Left kidney (tissue), 2 donors: ENCODE data around the gene CORIN. TPM values are rescaled to one million over a fixed set of nuclear protein-coding genes. Genes with fewer than 3 reads are reported as not detected.

Experiments used
- DNase-seq: peaks from one replicate; pipeline ENCODE4 v3.0.0-alpha.2; 2013
- polyA plus RNA-seq: library from polyadenylated mRNA; unstranded; fragments of 120-200 nt; gene quantifications from one replicate; pipeline ENCODE4 v1.2.1, GENCODE V29; 2013; ENCODE audit not compliant: insufficient read length

Gene CORIN
- polyA plus RNA-seq, 1 donor, result 6.2 TPM

- no peak for DNase-seq
Observed at GRCh38 chr4:47831026-47831679, 6.7 kb downstream of the CORIN start.

- DNase-seq, result no peak
Observed at GRCh38 chr4:47830265-47831025, 7.4 kb downstream of the CORIN start.

- no peak for DNase-seq
Observed at GRCh38 chr4:47829438-47829837, 8.4 kb downstream of the CORIN start.

DNA sequence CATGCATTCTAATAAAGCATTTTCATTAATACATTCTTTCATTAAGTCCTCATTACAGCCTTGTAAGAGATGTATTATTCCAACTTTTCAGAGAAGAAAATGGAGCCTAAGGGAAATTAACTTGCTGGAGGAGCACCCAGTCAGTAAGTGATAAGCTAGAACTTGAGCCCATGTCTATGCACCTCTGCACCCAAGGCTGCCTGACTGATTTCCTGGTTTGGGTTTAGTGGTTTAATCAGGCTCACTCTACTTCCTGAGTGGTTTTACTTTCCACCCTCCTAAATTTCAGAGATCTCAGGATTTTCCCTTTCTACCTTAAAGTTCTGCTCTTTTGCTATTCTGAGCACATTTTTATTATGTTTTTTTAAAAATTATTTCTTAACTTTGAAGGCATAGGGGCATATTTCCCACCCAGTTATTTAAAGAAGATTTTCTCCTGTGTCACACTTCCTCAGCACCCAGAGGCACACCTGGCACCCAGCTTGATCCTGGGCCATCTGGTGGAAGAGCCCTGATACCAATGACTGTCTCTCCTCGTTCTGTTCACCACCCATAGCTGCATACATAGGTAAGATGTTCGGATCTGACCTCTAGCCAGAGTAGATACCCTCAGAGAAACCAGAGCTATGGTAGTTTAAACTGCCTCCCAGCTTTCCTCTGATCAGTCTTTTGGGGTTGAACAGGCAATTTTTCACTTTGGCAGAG is 10.4 kb downstream of the CORIN start:
- no peak for DNase-seq

- DNase-seq, result peak; percentile 78
Observed at GRCh38 chr4:47824840-47825239, 13.0 kb downstream of the CORIN start.

GRCh38 chr4:47819178-47819577 is 18.7 kb downstream of the CORIN start:
- no peak for DNase-seq

DNA sequence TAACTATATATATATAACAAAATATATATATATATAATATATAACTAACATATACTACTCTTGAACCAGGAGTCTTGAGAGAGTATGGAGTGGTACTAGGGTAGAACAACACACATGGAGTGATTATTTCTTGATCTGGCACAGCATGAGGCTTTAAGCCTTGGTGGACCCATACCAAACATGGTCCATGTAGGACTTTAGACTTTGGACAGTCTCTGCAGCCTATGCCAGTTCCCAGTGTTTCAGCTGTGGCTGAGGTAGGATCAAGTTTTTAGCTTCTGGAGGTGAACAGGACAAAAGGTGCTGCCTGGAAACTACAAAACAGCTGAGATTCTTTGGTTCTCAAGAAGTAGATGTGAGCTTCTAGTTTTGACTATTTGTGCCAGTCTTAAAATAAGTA is 20.6 kb downstream of the CORIN start:
- DNase-seq, result no peak

- DNase-seq, result no peak
Observed at GRCh38 chr4:47816748-47817147, 21.1 kb downstream of the CORIN start.

DNA sequence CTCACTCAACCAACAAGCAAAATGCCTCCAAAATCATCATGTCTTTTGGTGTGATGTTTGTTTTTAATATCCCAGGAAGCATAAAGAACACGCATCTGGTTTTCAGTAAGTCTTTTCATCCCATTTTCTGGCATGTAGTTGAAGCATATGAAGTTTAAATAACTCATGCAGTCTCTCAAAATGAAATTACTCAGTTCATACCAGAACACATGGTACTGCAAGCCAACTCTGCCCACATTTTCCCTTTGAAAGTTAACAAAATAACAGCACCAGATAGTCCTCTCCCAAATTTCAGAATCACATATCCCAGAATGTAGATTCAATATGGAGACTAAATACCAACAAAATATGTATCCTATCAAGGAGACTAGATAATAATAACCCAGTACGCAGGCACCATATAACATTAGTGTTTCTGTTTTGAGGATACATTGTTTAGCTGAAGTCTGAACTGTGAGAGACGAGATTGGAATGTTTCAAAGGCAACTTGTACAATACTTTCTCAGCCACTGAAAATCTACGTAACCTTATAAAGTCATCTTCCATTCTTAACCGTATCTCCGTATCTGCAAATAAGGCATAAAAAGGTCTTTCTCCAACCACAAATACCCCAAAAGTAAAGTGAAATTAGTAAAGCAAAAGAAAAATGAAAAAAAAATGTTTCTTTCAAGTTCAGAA is 23.1 kb downstream of the CORIN start:
- DNase-seq, result no peak

DNA sequence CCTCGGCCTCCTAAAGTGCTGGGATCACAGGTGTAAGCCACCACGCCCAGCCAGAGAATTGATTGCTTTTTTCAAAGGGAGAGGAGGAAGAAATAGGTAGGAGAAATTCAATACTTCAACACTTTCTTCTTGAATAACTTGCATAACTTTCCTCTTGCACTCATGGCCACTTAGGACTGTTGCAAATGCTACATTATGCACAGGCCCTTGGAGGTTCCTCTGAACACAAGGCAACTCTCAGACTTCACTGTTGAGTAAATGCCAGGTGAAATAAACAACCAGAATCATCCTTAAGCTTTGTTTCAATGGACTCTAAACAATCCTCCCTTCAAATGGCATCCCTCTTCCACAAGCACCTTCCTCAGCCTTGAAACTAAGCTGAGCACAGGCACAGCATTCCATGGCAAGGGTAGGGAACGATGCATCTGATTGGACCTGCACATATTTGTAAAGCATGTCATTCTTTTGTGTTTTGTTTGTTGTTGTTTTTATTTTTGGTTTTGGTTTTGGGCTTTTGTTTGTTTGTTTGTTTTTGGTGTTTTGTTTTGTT is 28.1 kb downstream of the CORIN start:
- DNase-seq, result no peak

- no peak for DNase-seq
Observed at GRCh38 chr4:47804598-47804997, 33.3 kb downstream of the CORIN start.

DNA sequence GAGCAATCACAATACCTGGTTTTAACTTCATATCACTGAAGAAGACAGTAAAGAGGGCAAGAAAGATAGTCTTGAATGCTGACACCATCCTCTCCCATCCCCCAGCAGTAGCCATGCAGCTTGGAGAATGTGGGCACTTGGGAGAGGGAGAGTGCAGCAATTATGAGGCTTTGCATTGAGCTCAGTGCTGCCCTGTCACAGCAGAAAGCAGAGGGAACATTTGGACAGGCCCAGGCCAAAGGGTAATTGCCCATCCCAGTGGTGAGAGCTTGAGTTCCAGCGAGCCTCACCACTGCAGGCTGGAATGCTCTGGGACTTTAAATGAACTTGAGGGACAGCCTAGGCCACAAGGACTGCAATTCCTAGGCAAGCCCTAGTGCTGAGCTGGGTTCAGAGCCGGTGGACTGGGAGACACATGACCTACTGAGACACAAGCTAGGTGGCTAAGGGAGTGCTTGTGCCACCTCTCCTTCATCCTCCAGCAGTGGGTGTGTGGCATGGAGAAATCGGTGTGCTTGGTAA is 36.3 kb downstream of the CORIN start:
- DNase-seq, result no peak

GRCh38 chr4:47798165-47798564 is 39.7 kb downstream of the CORIN start:
- no peak for DNase-seq

- DNase-seq, result no peak
Observed at GRCh38 chr4:47791965-47792364, 45.9 kb downstream of the CORIN start.

- no peak for DNase-seq
Observed at GRCh38 chr4:47790105-47790504, 47.8 kb downstream of the CORIN start.

- DNase-seq, result no peak
Observed at GRCh38 chr4:47788126-47788525, 49.7 kb downstream of the CORIN start.

GRCh38 chr4:47786958-47787370 is 50.9 kb downstream of the CORIN start:
- no peak for DNase-seq

DNA sequence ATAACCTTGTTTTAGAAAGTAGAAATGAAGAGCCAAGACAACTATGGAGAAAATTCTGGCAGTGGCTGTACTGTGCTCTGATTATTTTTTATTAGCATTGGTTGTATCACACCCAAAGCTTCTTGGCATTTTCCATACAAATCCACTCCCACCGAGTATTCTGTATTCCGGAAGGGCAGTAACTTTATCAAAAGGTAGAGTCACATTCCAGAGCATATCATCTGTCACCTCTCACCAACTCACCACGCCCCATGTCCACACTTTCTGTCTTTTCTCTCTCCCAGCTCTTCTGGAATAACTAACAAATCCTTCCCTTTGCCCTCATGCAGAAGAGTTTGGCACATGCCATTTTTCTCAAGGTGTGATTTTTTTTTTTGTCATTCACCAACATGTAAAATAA is 52.7 kb downstream of the CORIN start:
- no peak for DNase-seq

- no peak for DNase-seq
Observed at GRCh38 chr4:47784222-47784621, 53.6 kb downstream of the CORIN start.

GRCh38 chr4:47776353-47776752 is 61.5 kb downstream of the CORIN start:
- DNase-seq, result no peak

DNA sequence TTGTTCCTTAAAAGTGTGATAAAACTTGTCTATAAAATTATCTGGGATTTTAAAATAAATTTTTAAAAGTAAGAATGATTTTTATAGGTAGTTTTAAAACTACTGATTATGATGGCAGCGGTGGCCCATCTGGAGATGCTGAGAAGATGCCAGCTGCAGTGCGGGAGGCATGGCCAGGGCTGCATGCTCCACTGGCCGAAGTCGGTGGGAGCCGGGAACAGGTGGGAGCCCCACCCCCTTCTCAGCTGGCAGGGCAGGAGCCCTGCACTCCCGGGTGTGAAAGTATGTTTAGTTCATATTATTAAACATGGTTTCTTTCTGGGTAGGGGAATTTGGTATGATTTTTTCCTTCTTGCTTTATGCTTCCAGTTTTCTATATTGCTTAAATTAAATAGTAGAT is 63.8 kb downstream of the CORIN start:
- DNase-seq, result no peak

- DNase-seq, result no peak
Observed at GRCh38 chr4:47771020-47771419, 66.8 kb downstream of the CORIN start.
